NCI-H1092 (cell line): ENCODE measurements around the gene SPIN1.

ENCODE experiments used
- DNase-seq: peaks from one replicate; lab custom pipeline; 2025; lab: John Stamatoyannopoulos, UW

The SPIN1 gene

GRCh38 chr9:88388886-88389605, 802 bp downstream of the SPIN1 start:
- peak; percentile 49 for DNase-seq

- DNase-seq = no peak
Observed at GRCh38 chr9:88390371-88390990, 2.2 kb downstream of the SPIN1 start.

- no peak for DNase-seq
Observed at GRCh38 chr9:88391236-88391635, 3.0 kb downstream of the SPIN1 start.

GRCh38 chr9:88391921-88392320, 3.7 kb downstream of the SPIN1 start:
- DNase-seq = no peak

GRCh38 chr9:88392549-88392948, 4.3 kb downstream of the SPIN1 start:
- DNase-seq = no peak

GRCh38 chr9:88396836-88397577, 8.8 kb downstream of the SPIN1 start:
- no peak for DNase-seq

GRCh38 chr9:88398016-88398415, 9.8 kb downstream of the SPIN1 start:
- no peak for DNase-seq

- no peak for DNase-seq
Observed at GRCh38 chr9:88399966-88400365, 11.7 kb downstream of the SPIN1 start.

- DNase-seq = no peak
Observed at GRCh38 chr9:88403340-88403739, 15.1 kb downstream of the SPIN1 start.

GRCh38 chr9:88406051-88406450, 17.8 kb downstream of the SPIN1 start:
- DNase-seq = no peak

- DNase-seq = no peak
Observed at GRCh38 chr9:88411471-88411870, 23.2 kb downstream of the SPIN1 start.

- DNase-seq = no peak
Observed at GRCh38 chr9:88414298-88414697, 26.1 kb downstream of the SPIN1 start.

GRCh38 chr9:88418025-88418424, 29.8 kb downstream of the SPIN1 start:
- no peak for DNase-seq

GRCh38 chr9:88418715-88419540, 30.7 kb downstream of the SPIN1 start:
- no peak for DNase-seq

- no peak for DNase-seq
Observed at GRCh38 chr9:88420227-88420626, 32.0 kb downstream of the SPIN1 start.

- no peak for DNase-seq
Observed at GRCh38 chr9:88421348-88421747, 33.1 kb downstream of the SPIN1 start.

- no peak for DNase-seq
Observed at GRCh38 chr9:88425538-88425950, 37.3 kb downstream of the SPIN1 start.

GRCh38 chr9:88426651-88427050, 38.4 kb downstream of the SPIN1 start:
- no peak for DNase-seq

- no peak for DNase-seq
Observed at GRCh38 chr9:88429595-88430430, 41.6 kb downstream of the SPIN1 start.

- no peak for DNase-seq
Observed at GRCh38 chr9:88433583-88434255, 45.5 kb downstream of the SPIN1 start.

GRCh38 chr9:88435336-88435735, 47.1 kb downstream of the SPIN1 start:
- no peak for DNase-seq
